Islet of Langerhans (tissue), 1 donor: ENCODE data around the gene TTK.

Experiments used
- FAIRE-seq: peaks from one replicate; lab custom pipeline; 2011; peaks lifted over from hg19 to GRCh38; lab: Jason Lieb, UNC

Gene TTK

GRCh38 chr6:80004173-80005072, at the start of gene TTK:
Gene TTK, plus strand, starts transcription at chr6:80004649. Its CDS starts 1,195 bp downstream, at chr6:80005844.
- FAIRE-seq: peak; percentile 97

DNA sequence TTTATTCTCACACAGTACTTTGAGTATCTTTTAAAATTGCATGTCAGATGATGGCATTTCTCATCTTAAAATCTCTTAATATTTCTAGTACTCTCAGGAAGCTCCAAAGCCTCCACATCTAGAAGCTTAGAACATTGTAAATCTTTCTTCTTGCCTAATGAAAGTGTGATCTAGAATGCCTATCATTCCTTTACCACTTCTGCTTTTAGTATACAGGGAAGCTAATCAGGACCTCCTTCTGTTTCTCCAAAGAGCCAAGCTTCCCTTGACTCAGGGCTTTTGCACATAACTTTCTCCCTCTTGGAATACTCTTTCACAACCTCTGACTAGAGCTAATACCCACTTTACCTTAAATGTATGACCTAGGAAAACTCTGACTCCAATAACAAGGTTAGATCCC, 49.6 kb upstream of the TTK start:
- FAIRE-seq: no peak

DNA sequence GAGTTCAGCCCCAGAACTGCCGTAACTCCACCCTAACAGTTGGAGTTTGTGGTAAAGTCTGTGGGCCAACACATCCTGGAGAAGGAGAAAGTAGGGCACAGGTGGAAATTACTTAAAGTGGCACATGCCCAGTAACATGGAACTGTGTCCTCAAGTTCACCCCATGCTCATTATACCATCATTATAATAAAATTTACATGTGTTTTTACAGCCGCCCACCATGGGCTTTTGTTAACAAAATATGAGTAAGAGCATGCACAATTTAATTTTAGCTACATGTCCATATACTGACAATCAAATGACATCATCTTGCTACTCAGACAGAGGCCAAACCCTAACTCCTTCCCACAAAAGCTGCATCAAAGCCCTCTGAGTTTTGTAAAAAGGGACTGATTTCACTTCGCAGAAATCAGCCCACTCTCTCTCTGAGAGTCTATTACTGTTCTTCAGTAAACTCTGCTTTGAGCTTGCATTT, 39.8 kb upstream of the TTK start:
- no peak for FAIRE-seq

- FAIRE-seq: no peak
These were observed 37.3 kb upstream of the TTK start for GRCh38 chr6:79967178-79967577.

DNA sequence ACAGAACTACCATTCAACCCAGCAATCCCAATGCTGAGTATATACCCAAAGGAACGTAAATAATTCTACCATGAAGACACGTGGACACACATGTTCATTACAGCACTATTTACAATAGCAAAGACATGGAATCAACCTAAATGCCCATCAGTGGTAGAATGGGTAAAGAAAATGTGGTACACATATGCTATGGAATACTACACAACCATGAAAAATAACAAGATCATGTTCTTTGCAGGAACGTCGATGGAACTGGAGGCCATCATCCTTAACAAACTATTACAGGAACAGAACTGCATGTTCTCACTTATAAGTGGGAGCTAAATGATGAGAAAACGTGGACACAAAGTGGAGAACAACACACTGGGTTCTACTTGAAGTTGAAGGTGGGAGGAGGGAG, 34.7 kb upstream of the TTK start:
- FAIRE-seq: no peak

DNA sequence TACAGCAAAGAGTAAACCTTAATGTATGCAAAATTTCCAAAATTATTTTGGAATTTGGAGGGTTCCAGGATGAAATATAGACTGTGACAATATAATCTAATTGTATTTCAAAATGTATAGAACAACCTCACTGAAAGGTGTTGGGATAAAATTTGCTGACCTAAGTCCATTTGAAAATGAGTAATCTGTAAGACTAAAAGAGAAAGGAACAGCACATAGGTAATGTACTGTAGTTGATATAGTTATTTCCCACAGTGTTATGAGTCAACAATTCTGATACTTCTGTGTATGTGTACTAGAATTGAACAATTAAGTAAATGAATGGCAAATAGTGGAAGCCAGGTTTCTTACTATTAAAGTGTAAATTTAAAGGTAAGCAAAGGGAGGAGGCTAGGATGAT, 33.3 kb upstream of the TTK start:
- no peak for FAIRE-seq

GRCh38 chr6:79981652-79982051, 22.8 kb upstream of the TTK start:
- FAIRE-seq: no peak

- no peak for FAIRE-seq
These were observed 20.2 kb upstream of the TTK start for GRCh38 chr6:79984261-79984660.

GRCh38 chr6:79985128-79985527, 19.3 kb upstream of the TTK start:
- no peak for FAIRE-seq

- FAIRE-seq: no peak
These were observed 14.8 kb upstream of the TTK start for GRCh38 chr6:79989641-79990040.

DNA sequence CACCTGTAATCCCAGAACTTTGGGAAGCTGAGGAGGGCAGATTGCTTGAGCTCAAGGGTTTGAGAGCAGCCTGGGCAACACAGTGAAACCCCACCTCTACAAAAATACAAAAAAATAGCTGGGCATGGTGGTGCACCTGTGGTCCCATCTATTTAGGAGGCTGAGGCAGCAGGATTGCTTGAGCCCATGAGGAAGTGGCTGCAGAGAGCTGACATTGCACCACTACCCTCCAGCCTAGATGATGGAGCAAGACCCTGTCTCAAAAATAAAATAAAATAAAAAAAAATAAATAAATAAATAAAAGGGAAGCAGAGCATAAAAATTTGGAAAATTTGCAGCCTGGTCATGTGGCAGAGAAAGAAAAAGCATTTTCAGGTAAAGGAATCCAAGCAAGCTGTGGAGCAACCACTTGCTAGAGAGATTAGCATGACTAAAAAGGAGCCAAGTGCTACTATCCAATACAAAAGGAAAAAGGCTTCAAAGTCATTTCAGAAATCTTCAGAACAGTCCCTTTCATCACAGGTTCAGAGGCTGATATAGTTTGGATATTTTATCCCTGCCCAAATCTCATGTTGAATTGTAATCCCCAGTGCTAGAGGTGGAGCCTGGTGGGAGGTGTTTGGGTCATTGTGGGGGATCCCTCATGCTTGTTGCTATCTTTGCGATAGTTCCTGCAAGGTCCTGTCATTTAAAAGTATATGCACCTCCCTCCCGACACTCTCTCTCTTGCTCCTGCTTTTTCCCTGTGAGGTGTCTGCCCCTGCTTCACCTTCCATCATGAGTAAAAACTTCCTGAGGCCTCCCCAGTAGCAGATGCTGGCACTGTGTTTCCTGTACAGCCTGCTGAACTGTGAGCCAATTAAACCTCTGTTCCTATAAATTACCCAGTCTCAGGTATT, 11.2 kb upstream of the TTK start:
- FAIRE-seq: no peak

- no peak for FAIRE-seq
These were observed 10.5 kb upstream of the TTK start for GRCh38 chr6:79993911-79994309.

GRCh38 chr6:79997728-79998127, 6.7 kb upstream of the TTK start:
- no peak for FAIRE-seq

GRCh38 chr6:80001337-80001736, 3.1 kb upstream of the TTK start:
- no peak for FAIRE-seq

- FAIRE-seq: no peak
These were observed 650 bp upstream of the TTK start for GRCh38 chr6:80003826-80004172.

GRCh38 chr6:80005406-80005805, 957 bp downstream of the TTK start:
- FAIRE-seq: no peak

- FAIRE-seq: no peak
These were observed 2.1 kb downstream of the TTK start for GRCh38 chr6:80006541-80006940.

- no peak for FAIRE-seq
These were observed 5.1 kb downstream of the TTK start for GRCh38 chr6:80009531-80009930.

DNA sequence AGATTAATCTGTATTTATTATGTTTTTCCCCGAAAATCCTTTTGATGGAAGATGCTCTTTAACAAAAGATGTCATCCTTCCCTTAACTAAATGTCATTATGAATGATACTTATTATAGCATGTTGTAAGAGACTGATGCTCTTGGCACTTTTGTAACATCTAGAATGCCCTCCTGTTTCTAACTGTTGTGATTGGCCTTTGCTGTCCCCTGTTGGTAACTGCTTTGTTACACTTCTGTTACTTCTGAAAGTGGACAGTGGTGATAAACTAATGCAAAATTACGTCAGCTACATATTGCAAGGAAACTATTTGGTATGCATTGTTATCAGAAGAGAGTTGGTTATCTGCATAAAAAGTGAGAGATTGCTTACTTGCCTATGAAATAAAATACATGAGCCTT, 5.8 kb downstream of the TTK start:
- FAIRE-seq: no peak

- no peak for FAIRE-seq
These were observed 11.5 kb downstream of the TTK start for GRCh38 chr6:80015839-80016435.

GRCh38 chr6:80020381-80021120, 16.1 kb downstream of the TTK start:
- no peak for FAIRE-seq

DNA sequence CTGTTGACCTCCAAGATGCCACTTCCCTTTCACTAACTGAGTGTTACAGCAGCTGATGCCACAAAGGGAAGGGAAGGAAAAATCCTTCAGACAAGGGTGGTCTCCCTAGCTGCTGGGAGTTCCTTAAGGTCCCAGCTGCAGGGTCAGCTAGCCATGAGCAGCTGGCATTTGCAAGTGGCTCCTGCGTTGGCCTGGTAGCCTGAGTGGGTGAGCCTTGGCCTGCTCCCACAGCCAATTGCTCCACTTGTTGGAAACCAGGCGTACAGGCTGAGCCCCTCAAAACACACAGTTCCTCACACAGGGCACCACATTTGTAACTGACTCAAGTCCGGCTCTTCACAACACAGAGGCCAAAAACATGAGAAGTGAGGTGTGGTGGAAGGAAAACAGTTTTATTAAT, 16.7 kb downstream of the TTK start:
- FAIRE-seq: no peak
